ENCODE data around the gene MPRIP.

MPRIP gene

GRCh38 chr17:17058304-17058703 lies 16.0 kb downstream of the MPRIP start:
- peak in 7 of 42 donors; percentile 1 to 21 (median 5) for DNase-seq
- intact Hi-C loops (cut with DNase I), result no loop called here

GRCh38 chr17:17059301-17059890 lies 17.1 kb downstream of the MPRIP start:
- peak in 12 of 42 donors; percentile 4 to 39 (median 10) for DNase-seq
- intact Hi-C loops (cut with DNase I), result no loop called here

- DNase-seq, result peak in 13 of 42 donors; percentile 1 to 40 (median 14)
- intact Hi-C loops (cut with DNase I), result no loop called here
Measured at GRCh38 chr17:17060001-17060922, 18.0 kb downstream of the MPRIP start.

- intact Hi-C loops (cut with DNase I), result no loop called here
- DNase-seq, result peak in 6 of 42 donors; percentile 4 to 31 (median 17)
Measured at GRCh38 chr17:17060930-17061329, 18.7 kb downstream of the MPRIP start.

- intact Hi-C loops (cut with DNase I), result no loop called here
- peak in 10 of 42 donors; percentile 7 to 40 (median 20) for DNase-seq
Measured at GRCh38 chr17:17061516-17061915, 19.3 kb downstream of the MPRIP start.

- DNase-seq, result peak in 13 of 42 donors; percentile 8 to 43 (median 32)
- intact Hi-C loops (cut with DNase I), result no loop called here
Measured at GRCh38 chr17:17062356-17062755, 20.1 kb downstream of the MPRIP start.

- intact Hi-C loops (cut with DNase I), result no loop called here
- peak in 13 of 42 donors; percentile 8 to 45 (median 23) for DNase-seq
Measured at GRCh38 chr17:17062866-17063265, 20.6 kb downstream of the MPRIP start.

- intact Hi-C loops (cut with DNase I), result no loop called here
- DNase-seq, result peak; percentile 80 to 98 (median 94)
Measured at GRCh38 chr17:17063546-17064122, 21.4 kb downstream of the MPRIP start.

GRCh38 chr17:17064322-17064721 lies 22.1 kb downstream of the MPRIP start:
- DNase-seq, result peak in 16 of 42 donors; percentile 9 to 63 (median 34)
- intact Hi-C loops (cut with DNase I), result no loop called here

GRCh38 chr17:17066021-17066420 lies 23.8 kb downstream of the MPRIP start:
- intact Hi-C loops (cut with DNase I), result no loop called here
- DNase-seq, result no peak

- intact Hi-C loops (cut with DNase I), result no loop called here
- peak in 3 of 42 donors; percentile 2 to 16 (median 3) for DNase-seq
Measured at GRCh38 chr17:17067257-17067656, 25.0 kb downstream of the MPRIP start.

GRCh38 chr17:17069849-17070248 lies 27.6 kb downstream of the MPRIP start:
- intact Hi-C loops (cut with DNase I), result no loop called here
- DNase-seq, result no peak

GRCh38 chr17:17070931-17071330 lies 28.7 kb downstream of the MPRIP start:
- intact Hi-C loops (cut with DNase I), result no loop called here
- peak in 11 of 42 donors; percentile 0 to 20 (median 5) for DNase-seq

GRCh38 chr17:17071531-17072360 lies 29.5 kb downstream of the MPRIP start:
- DNase-seq, result peak in 26 of 42 donors; percentile 14 to 79 (median 54)
- intact Hi-C loops (cut with DNase I), result no loop called here

GRCh38 chr17:17072546-17072945 lies 30.3 kb downstream of the MPRIP start:
- intact Hi-C loops (cut with DNase I), result no loop called here

GRCh38 chr17:17073030-17073564 lies 30.8 kb downstream of the MPRIP start:
- DNase-seq, result peak in 35 of 42 donors; percentile 34 to 89 (median 67)

More at GRCh38 chr17:17072546-17072945, 30.3 kb downstream of the MPRIP start:
- DNase-seq, result peak in 11 of 42 donors; percentile 1 to 37 (median 14)

GRCh38 chr17:17073581-17074403 lies 31.5 kb downstream of the MPRIP start:
- peak in 12 of 42 donors; percentile 2 to 38 (median 14) for DNase-seq
- intact Hi-C loops (cut with DNase I), result no loop called here

More at GRCh38 chr17:17073030-17073564, 30.8 kb downstream of the MPRIP start:
- intact Hi-C loops (cut with DNase I), result no loop called here
